ENCODE measurements around the gene SLC39A9. TPM values are rescaled to one million over a fixed set of nuclear protein-coding genes. Genes with fewer than 3 reads are reported as not detected.

Gene SLC39A9, protein sequence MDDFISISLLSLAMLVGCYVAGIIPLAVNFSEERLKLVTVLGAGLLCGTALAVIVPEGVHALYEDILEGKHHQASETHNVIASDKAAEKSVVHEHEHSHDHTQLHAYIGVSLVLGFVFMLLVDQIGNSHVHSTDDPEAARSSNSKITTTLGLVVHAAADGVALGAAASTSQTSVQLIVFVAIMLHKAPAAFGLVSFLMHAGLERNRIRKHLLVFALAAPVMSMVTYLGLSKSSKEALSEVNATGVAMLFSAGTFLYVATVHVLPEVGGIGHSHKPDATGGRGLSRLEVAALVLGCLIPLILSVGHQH
- total RNA-seq (2021), result 39.8 and 42.2 TPM in 2 replicates
- long read RNA-seq, full-length matches to known transcripts, result 35 of 78 reads
- long read RNA-seq, partial matches to known transcripts, result 8 of 78 reads
- long read RNA-seq, other reads (novel, unspliced or antisense), result 35 of 78 reads

GRCh38 chr14:69398053-69398817, at the start of gene SLC39A9, which contains the start of gene ERH:
Gene SLC39A9, plus strand, starts transcription at chr14:69398692. Its CDS starts 678 bp downstream, at chr14:69399370.
Gene ERH, minus strand, starts transcription at chr14:69398299. Its CDS starts 66 bp downstream, at chr14:69398233.
- Mint-ChIP-seq H3K4me3 (peak within 1 kb of the TSS; percentile 91 to 94), H3K4me1 (peaks cover 26 to 30% of the 10 kb centered on the region in 2 experiments), H3K27ac (peak within 1 kb of the TSS; percentile 100), H3K27me3 (ENCODE audit: low read depth) (no peaks in the 10 kb centered on the region), H3K9me3 (no peaks in the 10 kb centered on the region), H3K36me3 (ENCODE audit: insufficient read depth in 1 of 3, low read depth in 3 of 3) (peaks cover 29 to 40% (median 39%) of the 10 kb centered on the region in 3 experiments; a peak in 6 of 7 replicates)
- Histone ChIP-seq H4K8ac (replicated peaks; ENCODE audit: insufficient read length, low read depth, low read length) (no peak within 1 kb of the TSS), H2BK5ac (ENCODE audit: insufficient read length, low read length) (peak within 1 kb of the TSS; percentile 80), H3T11ph (ENCODE audit: low read length) (peak within 1 kb of the TSS; percentile 81), H3K4me1 (ENCODE audit: insufficient read depth, low read length) (0 out of 2 replicates have a peak, but pooled peaks cover 2% of the 10 kb centered on the region), H3K14ac (ENCODE audit: insufficient read depth, low read length) (peak within 1 kb of the TSS; percentile 98), H2AFZ (ENCODE audit: low read length) (peak within 1 kb of the TSS; percentile 76), H3K27me3 (ENCODE audit: insufficient read depth, low read length) (no peaks in the 10 kb centered on the region), H2BK15ac (ENCODE audit: low read depth, low read length) (no peak within 1 kb of the TSS), H2BK120ac (ENCODE audit: low read depth, low read length, poor library complexity, severe bottlenecking) (peak within 1 kb of the TSS; percentile 99), H4K20me1 (ENCODE audit: control insufficient read depth, insufficient read depth, insufficient read length) (no peaks in the 10 kb centered on the region), H3K18ac (ENCODE audit: insufficient read length, low read depth, low read length) (peak within 1 kb of the TSS; percentile 98), H3K79me2 (ENCODE audit: insufficient read depth, low read length) (peaks cover 44% of the 10 kb centered on the region; the same call in 1 of the 2 replicates), H2AK5ac (ENCODE audit: insufficient read length, low read length) (no peak within 1 kb of the TSS), H3K56ac (ENCODE audit: insufficient read length, low read depth, low read length) (no peak within 1 kb of the TSS), H3K23ac (ENCODE audit: insufficient read length, low read depth, low read length) (no peak within 1 kb of the TSS), H3K9ac (ENCODE audit: extremely low read depth, insufficient read length, low read length) (peak within 1 kb of the TSS; percentile 98), H3K9me3 (ENCODE audit: control insufficient read depth, low read depth, low read length) (no peaks in the 10 kb centered on the region), H3K27ac (ENCODE audit: insufficient read length, low read depth, low read length) (no peak within 1 kb of the TSS), H2BK12ac (ENCODE audit: insufficient read length, low read depth, low read length) (no peak within 1 kb of the TSS), H4K91ac (ENCODE audit: insufficient read length, low read depth, low read length) (peak within 1 kb of the TSS; percentile 62), H3K4me2 (ENCODE audit: insufficient read depth, insufficient read length, low read length) (peak within 1 kb of the TSS; percentile 98), H4K5ac (ENCODE audit: insufficient read length, low read depth, low read length) (peak within 1 kb of the TSS; percentile 92), H3K4ac (ENCODE audit: low read depth, low read length) (peak within 1 kb of the TSS; percentile 94; the same call in 1 of the 2 replicates), H2BK20ac (ENCODE audit: low read depth, low read length, poor library complexity, severe bottlenecking) (no peak within 1 kb of the TSS), H3K79me1 (ENCODE audit: insufficient read depth, low read depth, low read length, poor library complexity, severe bottlenecking) (peaks cover 6% of the 10 kb centered on the region), H3K23me2 (ENCODE audit: insufficient read length, low read depth, low read length, poor library complexity, severe bottlenecking) (peaks cover 12% of the 10 kb centered on the region)
- DNase-seq, result peak; percentile 96
- no CpG with 5 or more reads among the region's 53 CpGs for WGBS (ENCODE audit: extremely low coverage, insufficient read length, low lambda C conversion rate)
- TF ChIP-seq CTCF (conservative IDR thresholded peaks at IDR 0.05), result no peak
